Aorta (tissue), 5 donors: ENCODE results near the gene TNPO1. TPM values are rescaled to one million over a fixed set of nuclear protein-coding genes. Genes with fewer than 3 reads are reported as not detected.
A peak's percentile ranks its signal among the peaks of the same experiment; 100 is the strongest.
"Not testable (repeated sequence)": the region's sequence is repeated elsewhere in the genome, so short reads cannot be mapped to it uniquely, and the experiment has no call there.

Experiments used
- ATAC-seq: fragments of 200-7000 bp; cut with Tn5 transposase; one replicate; pipeline ENCODE4 v1.9.1; 2022; ENCODE audit warnings: moderate library complexity; ENCODE audit not compliant: low FRiP score
- DNase-seq, 2 donors: peaks; one replicate each; pipeline ENCODE4 v3.0.0-alpha.2; 2020
- H3K27ac ChIP-seq, 2 donors: one replicate each; pipeline ENCODE4 v1.5.1; 2013; ENCODE audit warnings: low read length in 2 of 2, mild to moderate bottlenecking in 2 of 2, moderate library complexity in 2 of 2, control low read depth in 1 of 2, inconsistent platforms in 1 of 2, low read depth in 1 of 2
- H3K27me3 ChIP-seq, 2 donors: one replicate each; pipeline ENCODE4 v1.6.1; 2013; ENCODE audit warnings: control low read depth in 1 of 2, low read length in 1 of 2, mild to moderate bottlenecking in 1 of 2, moderate library complexity in 1 of 2; ENCODE audit not compliant: insufficient read depth in 2 of 2, control insufficient read depth in 1 of 2
- H3K36me3 ChIP-seq, 2 donors: one replicate each; pipeline ENCODE4 v1.6.1; 2013; ENCODE audit warnings: control low read depth in 1 of 2, low read length in 1 of 2, mild to moderate bottlenecking in 1 of 2; ENCODE audit not compliant: insufficient read depth in 2 of 2, control insufficient read depth in 1 of 2
- H3K4me1 ChIP-seq, 2 donors: one replicate each; pipeline ENCODE4 v1.6.1; 2013; ENCODE audit warnings: low read length in 2 of 2, control low read depth in 1 of 2, mild to moderate bottlenecking in 1 of 2, moderate library complexity in 1 of 2; ENCODE audit not compliant: insufficient read depth in 2 of 2, control insufficient read depth in 1 of 2
- H3K4me3 ChIP-seq, 2 donors: one replicate each; pipeline ENCODE4 v1.5.1; 2013; ENCODE audit warnings: low read length in 2 of 2, control low read depth in 1 of 2, mild to moderate bottlenecking in 1 of 2
- H3K9me3 ChIP-seq: one replicate; pipeline ENCODE4 v1.6.1; 2013; ENCODE audit warnings: mild to moderate bottlenecking, low read length; ENCODE audit not compliant: control insufficient read depth
- WGBS, 2 donors: extraction: QIAGEN DNeasy Blood & Tissue Kit; methylation state at CpG; one replicate each; pipeline ENCODE4 v1.1.7; 2013; 5-methylcytosine and 5-hydroxymethylcytosine counted together
- intact Hi-C, 2 donors: fragments of 100-400 bp; cut with DNase I; formaldehyde crosslinking; loops; one replicate each; pipeline versions ENCODE4 v1.14.2 to v1.15.0; 2022
- polyA plus RNA-seq, 2 donors: library from polyadenylated mRNA; stranded (reverse); fragments of 200-250 nt; gene quantifications; one replicate each; pipeline ENCODE4 v1.2.3, GENCODE V29; 2013
- total RNA-seq, 2 donors: library from RNA; stranded (reverse); fragmentation: NEBNext Ultra II Directional; extraction: Animal tissue kit (Norgen Biotek cat#: 25700); gene quantifications; one replicate each; pipeline ENCODE4 v1.2.1, GENCODE V29; 2021
- donor health status: healthy with polysubstance abuse.
- donor health status: Bipolar disorder and iron deficiency.
- donor health status: DM: no; HTN: no; CAD: no.
- donor health status: DM: no; HTN: no; CAD: no.
- donor health status: DM: yes; HTN: yes; CAD: no.

TNPO1 gene
- total and polyA plus RNA-seq, 4 donors = 11.2 to 113 (median 53.1) TPM

GRCh38 chr5:72908664-72909063, 92.2 kb downstream of the TNPO1 start:
- no peak for ATAC-seq
- no peaks in the 10 kb centered on the region for H3K9me3 ChIP-seq
- H3K36me3 ChIP-seq = peaks cover 2 to 12% of the 10 kb centered on the region in 2 donors
- H3K27ac ChIP-seq = no peak overlapping the region
- WGBS, 2 donors = 66 to 71% methylated on average over 6 of the region's 6 CpGs
- no peak overlapping the region for H3K4me3 ChIP-seq
- H3K27me3 ChIP-seq = no peaks in the 10 kb centered on the region
- H3K4me1 ChIP-seq = no peaks in the 10 kb centered on the region
- DNase-seq = no peak
- intact Hi-C loops = no loop called here

GRCh38 chr5:72917371-72917776, 100.9 kb downstream of the TNPO1 start:
- Histone ChIP-seq H3K4me3 (no peak overlapping the region), H3K27ac (no peak overlapping the region), H3K27me3 (no peaks in the 10 kb centered on the region), H3K36me3 (no peaks in the 10 kb centered on the region), H3K9me3 (no peaks in the 10 kb centered on the region), H3K4me1 (no peaks in the 10 kb centered on the region)
- intact Hi-C loops = no loop called here
- WGBS, 2 donors = 90 to 93% methylated on average over 1 of the region's 1 CpG
- ATAC-seq (no peak), DNase-seq (no peak)

GRCh38 chr5:72920690-72921502, 104.4 kb downstream of the TNPO1 start:
- Histone ChIP-seq H3K4me3 (no peak overlapping the region), H3K4me1 (no peaks in the 10 kb centered on the region), H3K27me3 (no peaks in the 10 kb centered on the region), H3K36me3 (no peaks in the 10 kb centered on the region), H3K27ac (no peak overlapping the region), H3K9me3 (no peaks in the 10 kb centered on the region)
- no peak for ATAC-seq
- 12 to 13% methylated on average over 4 of the region's 4 CpGs for WGBS, 2 donors
- intact Hi-C loops = no loop called here
- DNase-seq = no peak

- no peak overlapping the region for H3K27ac ChIP-seq
- 82 to 83% methylated on average over 2 of the region's 2 CpGs for WGBS, 2 donors
- no peaks in the 10 kb centered on the region for H3K27me3 ChIP-seq
- no peaks in the 10 kb centered on the region for H3K36me3 ChIP-seq
- no peak for DNase-seq
- H3K4me3 ChIP-seq = no peak overlapping the region
- ATAC-seq = no peak
- intact Hi-C loops = no loop called here
- H3K4me1 ChIP-seq = no peaks in the 10 kb centered on the region
- no peaks in the 10 kb centered on the region for H3K9me3 ChIP-seq
Observed at GRCh38 chr5:72921886-72922285, 105.4 kb downstream of the TNPO1 start.

- ATAC-seq = no peak
- intact Hi-C loops = no loop called here
Observed at GRCh38 chr5:72922422-72922821, 106.0 kb downstream of the TNPO1 start.

GRCh38 chr5:72925336-72926010, 109.0 kb downstream of the TNPO1 start:
- H3K36me3 ChIP-seq = no peaks in the 10 kb centered on the region
- H3K27me3 ChIP-seq = no peaks in the 10 kb centered on the region
- intact Hi-C loops = no loop called here
- no peak for DNase-seq
- WGBS, 2 donors = 94 to 97% methylated on average over 33 of the region's 33 CpGs
- no peak overlapping the region for H3K4me3 ChIP-seq
- ATAC-seq = peak; percentile 22
- H3K9me3 ChIP-seq = no peaks in the 10 kb centered on the region
- H3K27ac ChIP-seq = no peak overlapping the region
- no peaks in the 10 kb centered on the region for H3K4me1 ChIP-seq

More at GRCh38 chr5:72922422-72922821, 106.0 kb downstream of the TNPO1 start:
- no peaks in the 10 kb centered on the region for H3K9me3 ChIP-seq
- no peak overlapping the region for H3K4me3 ChIP-seq
- H3K27ac ChIP-seq = no peak overlapping the region
- no peaks in the 10 kb centered on the region for H3K27me3 ChIP-seq
- no peak for DNase-seq
- no peaks in the 10 kb centered on the region for H3K36me3 ChIP-seq
- 70 to 79% methylated on average over 1 of the region's 1 CpG for WGBS, 2 donors
- H3K4me1 ChIP-seq = no peaks in the 10 kb centered on the region

GRCh38 chr5:72932686-72933085, 116.2 kb downstream of the TNPO1 start:
- ATAC-seq, H3K4me3 ChIP-seq, H3K36me3 ChIP-seq, H3K27me3 ChIP-seq, H3K4me1 ChIP-seq, H3K9me3 ChIP-seq, intact Hi-C loops, H3K27ac ChIP-seq, DNase-seq: not testable (repeated sequence)
- 95 to 97% methylated on average over 2 of the region's 2 CpGs for WGBS, 2 donors

- H3K9me3 ChIP-seq, H3K27ac ChIP-seq, H3K4me1 ChIP-seq, intact Hi-C loops, H3K36me3 ChIP-seq, H3K27me3 ChIP-seq, DNase-seq, H3K4me3 ChIP-seq, ATAC-seq: not testable (repeated sequence)
- 97 to 98% methylated on average over 27 to 32 of the region's 32 CpGs for WGBS, 2 donors
Observed at GRCh38 chr5:72934953-72935725, 118.7 kb downstream of the TNPO1 start.
